Stomach (tissue), 9 donors: ENCODE results near the gene BLCAP. TPM values are rescaled to one million over a fixed set of nuclear protein-coding genes. Genes with fewer than 3 reads are reported as not detected.
"Not testable (repeated sequence)": the region's sequence is repeated elsewhere in the genome, so short reads cannot be mapped to it uniquely, and the experiment has no call there.

Experiments used
- DNase-seq, 2 donors: peaks; one replicate each; pipeline versions ENCODE4 v3.0.0 to v3.0.0-alpha.2; 2013 to 2019
- H3K27ac ChIP-seq, 5 donors: fragments of 200-600 bp in 4 of 5; sonication (generic) in 4 of 5; one replicate each; pipeline ENCODE4 v1.5.1; 2013 to 2019; ENCODE audit warnings: mild to moderate bottlenecking in 1 of 5, moderate library complexity in 1 of 5
- H3K27me3 ChIP-seq, 3 donors: fragments of 200-600 bp; sonication (generic); one replicate each; pipeline ENCODE4 v1.5.1; 2017 to 2019; ENCODE audit warnings: mixed run types in 1 of 3
- H3K36me3 ChIP-seq, 4 donors: fragments of 200-600 bp; sonication (generic); 1 replicate in 3 of 4; 2 replicates in 1 of 4; pipeline ENCODE4 v1.5.1; 2016 to 2019
- H3K4me1 ChIP-seq, 4 donors: fragments of 200-600 bp; sonication (generic); one replicate each; pipeline ENCODE4 v1.5.1; 2016 to 2019
- H3K4me3 ChIP-seq, 4 donors: fragments of 200-600 bp; sonication (generic) in 3 of 4; one replicate each; pipeline ENCODE4 v1.5.1; 2016 to 2019; ENCODE audit warnings: mild to moderate bottlenecking in 1 of 4
- H3K9me3 ChIP-seq, 4 donors: fragments of 200-600 bp; sonication (generic); one replicate each; pipeline ENCODE4 v1.5.1; 2016 to 2019
- CTCF ChIP-seq, 7 experiments: fragments of 450-650 bp in 4 of 7; fragments of 200-600 bp in 3 of 7; sonication (generic) in 3 of 7; IDR thresholded peaks; one replicate each; pipeline ENCODE4 v1.5.1; 2016 to 2019; ENCODE audit warnings: antibody characterized with exemption in 7 of 7, control low read depth in 2 of 7, mild to moderate bottlenecking in 1 of 7
- EP300 ChIP-seq: sonication (generic); formaldehyde crosslinking; IDR thresholded peaks from one replicate; pipeline ENCODE4 v1.6.1; 2017; ENCODE audit warnings: antibody characterized with exemption
- POLR2A ChIP-seq, 4 donors: fragments of 450-650 bp; IDR thresholded peaks; one replicate each; pipeline ENCODE4 v1.6.1; 2016; ENCODE audit warnings: antibody characterized with exemption in 4 of 4, control low read depth in 2 of 4, mild to moderate bottlenecking in 1 of 4, moderate library complexity in 1 of 4
- POLR2AphosphoS5 ChIP-seq, 3 donors: sonication (generic); formaldehyde crosslinking; IDR thresholded peaks; one replicate each; pipeline ENCODE4 v1.6.1; 2016; ENCODE audit warnings: antibody characterized with exemption in 3 of 3
- whole genome bisulfite sequencing, 5 donors: extraction: QIAGEN DNeasy Blood & Tissue Kit in 3 of 5; methylation state at CpG; one replicate each; pipeline versions ENCODE4 v1.1.5 to v1.1.7; 2013 to 2018; 5-methylcytosine and 5-hydroxymethylcytosine counted together
- intact Hi-C: fragments of 100-400 bp; cut with DNase I; formaldehyde crosslinking; loops from one replicate; pipeline ENCODE4 v1.15.1; 2023; ENCODE audit warnings: low total_unique reads
- polyA plus RNA-seq, 3 donors: library from polyadenylated mRNA; stranded (reverse); fragments of 200-250 nt; gene quantifications; one replicate each; pipeline ENCODE4 v1.2.3, GENCODE V29; 2013
- total RNA-seq, 5 donors: library from RNA; depleted of rRNA; stranded (reverse); fragments of >200 nt; gene quantifications; one replicate each; pipeline versions ENCODE4 v1.1.0 to v1.2.3, GENCODE V29; 2014 to 2016
- donor health status: healthy with polysubstance abuse.
- donor health status: Bipolar disorder and iron deficiency.
- donor health status: healthy.

The BLCAP gene
- total and polyA plus RNA-seq, 8 donors = 12.5 to 84.4 (median 46.6) TPM

DNA sequence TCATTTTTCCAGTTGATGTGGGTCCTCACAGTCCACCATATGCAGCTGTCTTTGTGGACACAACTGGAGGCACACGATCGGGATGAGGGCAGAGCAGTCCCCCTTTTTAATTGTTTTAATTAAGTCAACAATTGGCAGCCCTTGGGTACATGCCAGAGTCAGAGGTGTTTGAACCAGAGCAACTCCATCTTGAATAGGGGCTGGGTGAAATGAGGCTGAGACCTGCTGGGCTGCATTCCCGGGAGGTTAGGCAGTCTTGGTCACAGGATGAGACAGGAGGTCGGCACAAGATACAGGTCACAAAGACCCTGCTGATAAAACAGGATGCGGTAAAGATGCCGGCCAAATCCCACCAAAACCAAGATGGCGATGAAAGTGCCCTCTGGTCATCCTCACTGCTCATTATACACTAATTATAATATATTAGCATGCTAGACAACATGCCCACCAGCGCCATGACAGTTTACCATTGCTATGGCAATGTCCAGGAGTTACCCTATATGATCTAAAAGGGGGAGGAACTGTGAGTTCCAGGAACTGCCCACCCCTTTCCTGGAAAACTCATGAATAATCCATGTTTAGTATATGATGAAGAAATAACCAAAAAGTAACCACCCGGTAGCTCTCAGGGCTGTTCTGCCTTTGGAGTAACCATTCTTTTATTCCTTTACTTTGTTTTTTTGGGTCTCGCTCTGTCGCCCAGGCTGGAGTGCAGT is 31.8 kb upstream of the BLCAP start:
- H3K36me3 ChIP-seq = no peaks in the 10 kb centered on the region
- DNase-seq = no peak
- intact Hi-C loops = loop anchor here (10.0 kb wide), 1 partner anchor 435 kb away; no protein-coding TSS in a partner anchor
- TF ChIP-seq POLR2A (IDR thresholded peaks at IDR 0.05) = no peak
- no peak for TF ChIP-seq CTCF (IDR thresholded peaks at IDR 0.05)
- TF ChIP-seq EP300 = no peak
- no peak for TF ChIP-seq POLR2AphosphoS5 (IDR thresholded peaks at IDR 0.05)
- peaks cover 0 to 56% (median 32%) of the 10 kb centered on the region in 3 donors for H3K27me3 ChIP-seq
- H3K4me1 ChIP-seq = peaks cover 0 to 6% (median 5%) of the 10 kb centered on the region in 4 donors
- H3K4me3 ChIP-seq = no peak overlapping the region
- H3K9me3 ChIP-seq = no peaks in the 10 kb centered on the region
- no peak overlapping the region for H3K27ac ChIP-seq
- 81 to 88% (median 82%) methylated on average over 11 of the region's 11 CpGs for WGBS, 5 donors

GRCh38 chr20:37558779-37559178 is 31.1 kb upstream of the BLCAP start:
- no peaks in the 10 kb centered on the region for H3K36me3 ChIP-seq
- no peak for DNase-seq
- H3K9me3 ChIP-seq = no peaks in the 10 kb centered on the region
- intact Hi-C loops = no loop called here
- no peaks in the 10 kb centered on the region for H3K4me1 ChIP-seq
- no peak overlapping the region for H3K4me3 ChIP-seq
- no peak overlapping the region for H3K27ac ChIP-seq
- TF ChIP-seq CTCF (IDR thresholded peaks at IDR 0.05) = no peak
- TF ChIP-seq POLR2AphosphoS5 (IDR thresholded peaks at IDR 0.05) = no peak
- no peak for TF ChIP-seq POLR2A (IDR thresholded peaks at IDR 0.05)
- no peak for TF ChIP-seq EP300
- H3K27me3 ChIP-seq = peaks cover 0 to 49% (median 25%) of the 10 kb centered on the region in 3 donors
- WGBS, 5 donors = 74 to 85% (median 77%) methylated on average over 4 of the region's 4 CpGs

GRCh38 chr20:37558306-37558705 is 30.6 kb upstream of the BLCAP start:
- 77 to 81% (median 80%) methylated on average over 4 of the region's 4 CpGs for WGBS, 5 donors
- no peaks in the 10 kb centered on the region for H3K36me3 ChIP-seq
- no peaks in the 10 kb centered on the region for H3K4me1 ChIP-seq
- H3K27ac ChIP-seq = no peak overlapping the region
- peaks cover 0 to 44% (median 21%) of the 10 kb centered on the region in 3 donors for H3K27me3 ChIP-seq
- intact Hi-C loops = no loop called here
- H3K4me3 ChIP-seq = no peak overlapping the region
- DNase-seq = no peak
- no peaks in the 10 kb centered on the region for H3K9me3 ChIP-seq
- TF ChIP-seq CTCF (IDR thresholded peaks at IDR 0.05) (no peak), POLR2AphosphoS5 (IDR thresholded peaks at IDR 0.05) (no peak), POLR2A (IDR thresholded peaks at IDR 0.05) (no peak), EP300 (no peak)

DNA sequence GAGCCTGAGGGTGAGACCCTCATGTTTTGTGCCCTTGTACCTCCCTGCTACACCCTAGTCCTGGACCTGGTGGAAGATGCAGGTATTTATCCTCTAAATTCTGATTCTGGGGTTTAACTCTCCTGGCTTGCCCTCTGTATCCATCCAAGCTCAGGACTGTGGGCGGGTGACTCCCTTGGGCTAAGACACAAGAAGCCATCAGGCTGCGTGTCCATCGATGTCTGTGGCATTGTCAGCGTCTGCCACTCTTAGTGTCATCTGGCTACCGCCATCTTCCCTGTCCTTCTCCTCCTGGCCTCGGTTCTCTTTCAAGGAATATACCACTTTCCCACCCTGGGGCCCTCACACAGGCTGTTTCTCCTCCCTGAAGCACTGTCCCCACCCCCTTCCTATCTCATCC is 28.9 kb upstream of the BLCAP start:
- Histone ChIP-seq H3K4me3 (no peak overlapping the region), H3K27ac (no peak overlapping the region), H3K36me3 (no peaks in the 10 kb centered on the region), H3K27me3 (peaks cover 0 to 28% (median 6%) of the 10 kb centered on the region in 3 donors), H3K4me1 (no peaks in the 10 kb centered on the region), H3K9me3 (no peaks in the 10 kb centered on the region)
- 82 to 92% (median 86%) methylated on average over 6 of the region's 6 CpGs for WGBS, 5 donors
- TF ChIP-seq POLR2AphosphoS5 (IDR thresholded peaks at IDR 0.05) (no peak), POLR2A (IDR thresholded peaks at IDR 0.05) (no peak), EP300 (no peak), CTCF (IDR thresholded peaks at IDR 0.05) (no peak)
- DNase-seq = no peak
- intact Hi-C loops = no loop called here

DNA sequence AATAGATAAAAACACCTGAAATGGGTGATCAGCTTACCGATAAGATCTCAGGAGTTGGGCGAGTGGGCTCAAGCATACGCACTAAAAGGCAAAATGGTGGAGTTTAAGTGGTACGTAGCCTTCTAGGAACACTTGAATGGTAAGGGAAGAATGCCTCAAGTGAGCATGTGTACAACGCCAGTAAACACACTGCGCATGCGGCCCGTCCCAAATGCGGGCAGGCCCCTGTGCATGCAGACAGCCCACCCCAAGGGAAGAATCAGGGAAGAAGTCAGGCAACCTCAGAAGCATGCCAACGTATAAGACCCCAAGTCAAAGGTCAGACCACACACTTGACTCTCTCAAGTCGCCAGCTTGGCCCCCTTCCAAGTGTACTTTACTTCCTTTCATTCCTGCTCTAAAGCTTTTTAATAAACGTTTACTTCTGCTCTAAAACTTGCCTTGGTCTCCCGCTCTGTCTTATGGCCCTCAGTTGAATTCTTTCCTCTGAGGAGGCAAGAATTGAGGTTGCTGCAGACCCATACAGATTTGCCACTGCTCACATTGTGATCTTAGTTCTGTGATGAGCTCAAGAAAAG is 27.1 kb upstream of the BLCAP start:
- intact Hi-C loops, DNase-seq, H3K4me3 ChIP-seq, H3K4me1 ChIP-seq, H3K27ac ChIP-seq, H3K36me3 ChIP-seq, H3K9me3 ChIP-seq: not testable (repeated sequence)
- peaks cover 0 to 20% (median 3%) of the 10 kb centered on the region in 3 donors for H3K27me3 ChIP-seq
- 58 to 67% (median 62%) methylated on average over 13 of the region's 13 CpGs for WGBS, 5 donors
